ENCODE data around the gene DNASE1L1.

DNASE1L1 gene

DNA sequence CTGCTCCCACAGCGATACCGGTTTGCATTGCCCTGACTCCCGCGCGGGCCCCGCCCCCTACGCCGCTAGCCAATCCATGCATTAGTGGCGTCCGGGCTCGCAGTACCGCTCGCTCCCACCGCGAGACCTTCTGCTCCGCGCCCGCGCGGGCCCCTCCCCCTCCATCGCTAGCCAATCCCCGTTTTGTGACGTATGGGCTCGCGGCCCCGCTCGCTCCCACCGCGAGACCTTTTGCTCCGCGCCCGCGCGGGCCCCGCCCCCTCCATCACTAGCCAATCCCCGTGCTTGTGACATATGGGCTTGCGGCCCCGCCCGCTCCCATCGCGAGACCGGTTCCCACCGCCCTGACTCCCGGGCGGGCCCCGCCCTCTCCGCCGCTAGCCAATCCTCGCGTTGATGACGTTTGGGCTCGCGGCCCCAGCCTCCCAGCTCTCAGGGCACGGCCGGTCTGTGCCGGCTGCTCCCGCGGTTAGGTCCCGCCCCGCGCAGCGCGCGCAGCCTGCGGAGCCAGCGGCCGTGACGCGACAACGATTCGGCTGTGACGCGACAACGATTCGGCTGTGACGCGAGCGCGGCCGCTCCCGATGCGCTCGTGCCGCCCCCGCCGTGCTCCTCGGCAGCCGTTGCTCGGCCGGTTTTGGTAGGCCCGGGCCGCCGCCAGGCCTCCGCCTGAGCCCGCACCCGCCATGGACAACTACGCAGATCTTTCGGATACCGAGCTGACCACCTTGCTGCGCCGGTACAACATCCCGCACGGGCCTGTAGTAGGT lies 30.1 kb downstream of the DNASE1L1 start, which contains the start of gene EMD:
Gene EMD (plus strand): TSS at position 497 of the 770 bp plus-strand sequence. CDS start 190 bp downstream, at position 687.
- TF ChIP-seq EZH2phosphoT487 (IDR thresholded peaks at IDR 0.05; ENCODE audit: low read length) (no peak), EZH2 (optimal IDR thresholded peaks at IDR 0.05; ENCODE audit: low read depth, low read length) (no peak), CTCF (IDR thresholded peaks at IDR 0.05; ENCODE audit: low read length) (no peak)
- Histone ChIP-seq H3K27ac (ENCODE audit: low read length) (peak within 1 kb of the TSS; percentile 92), H2AFZ (ENCODE audit: low read length) (no peak within 1 kb of the TSS; the same call in 1 of the 2 replicates), H3F3A (ENCODE audit: insufficient read depth, low read length) (peaks cover 4% of the 10 kb centered on the region; the same call in 1 of the 2 replicates), H3K79me2 (ENCODE audit: low read length) (peaks cover 19% of the 10 kb centered on the region), H3K36me3 (replicated peaks; ENCODE audit: insufficient read depth, low read length) (no peaks in the 10 kb centered on the region), H3K27me3 (replicated peaks; ENCODE audit: insufficient read depth, low read length) (no peaks in the 10 kb centered on the region), H3K4me3 (ENCODE audit: low read length) (peak within 1 kb of the TSS; percentile 80), H4K20me1 (ENCODE audit: insufficient read depth, low read length) (no peaks in the 10 kb centered on the region), H3K4me2 (ENCODE audit: low read depth, low read length) (peak within 1 kb of the TSS; percentile 82), H3K9me3 (replicated peaks; ENCODE audit: insufficient read depth, low read length) (no peaks in the 10 kb centered on the region), H3K9me2 (replicated peaks; ENCODE audit: insufficient read depth, low read length) (no peaks in the 10 kb centered on the region), H3K9ac (ENCODE audit: low read length) (peak within 1 kb of the TSS; percentile 99), H3K4me1 (ENCODE audit: low read length) (peaks cover 2% of the 10 kb centered on the region; the same call in 1 of the 2 replicates)
- peak; percentile 97 for DNase-seq

DNA sequence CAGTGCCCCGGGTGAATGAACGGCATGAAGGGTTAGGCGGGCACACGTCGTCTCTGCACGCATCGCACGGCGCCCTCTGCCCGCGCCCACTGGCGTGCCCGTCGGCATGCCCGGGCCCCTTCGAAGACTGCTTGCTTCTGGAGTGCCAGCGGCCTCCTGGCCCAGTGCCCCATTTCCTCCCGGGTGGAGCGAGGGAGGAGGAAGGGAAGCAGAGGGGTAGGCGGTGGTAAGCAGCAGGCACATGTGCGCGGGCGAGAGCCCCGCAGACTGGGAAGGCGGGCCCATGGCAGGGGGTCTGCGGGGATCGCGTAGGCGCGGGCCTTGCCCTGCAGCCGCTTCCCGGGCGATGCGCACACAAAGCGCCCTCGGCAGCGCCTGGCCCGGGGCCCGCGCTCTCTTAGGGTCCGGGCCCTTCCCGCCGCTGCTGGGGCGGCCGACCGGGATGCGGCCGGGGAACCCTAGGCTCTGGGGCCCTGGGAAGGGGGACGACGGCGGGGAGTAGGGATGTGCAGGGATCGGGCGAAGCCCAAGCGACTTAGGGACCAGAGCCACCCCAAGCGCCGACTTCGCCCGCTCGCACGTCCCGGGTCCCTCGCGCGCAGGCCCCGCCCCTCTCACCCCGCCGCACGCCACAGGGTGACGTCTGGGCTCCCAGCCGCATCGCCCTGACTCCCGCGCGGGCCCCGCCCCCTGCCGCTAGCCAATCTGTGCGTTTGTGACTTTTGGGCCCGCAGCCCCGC lies 30.8 kb downstream of the DNASE1L1 start:
- Histone ChIP-seq H3K4me2 (ENCODE audit: low read depth, low read length) (peak overlapping the region; percentile 82), H2AFZ (ENCODE audit: low read length) (no peak overlapping the region; the same call in 1 of the 2 replicates), H3K4me3 (ENCODE audit: low read length) (peak overlapping the region; percentile 60), H3K27ac (ENCODE audit: low read length) (peak overlapping the region; percentile 92), H3K36me3 (replicated peaks; ENCODE audit: insufficient read depth, low read length) (no peaks in the 10 kb centered on the region), H3K9me2 (replicated peaks; ENCODE audit: insufficient read depth, low read length) (no peaks in the 10 kb centered on the region), H3K9ac (ENCODE audit: low read length) (peak overlapping the region; percentile 89), H3K9me3 (replicated peaks; ENCODE audit: insufficient read depth, low read length) (no peaks in the 10 kb centered on the region), H3K27me3 (replicated peaks; ENCODE audit: insufficient read depth, low read length) (no peaks in the 10 kb centered on the region), H3F3A (ENCODE audit: insufficient read depth, low read length) (peaks cover 4% of the 10 kb centered on the region; the same call in 1 of the 2 replicates), H4K20me1 (ENCODE audit: insufficient read depth, low read length) (no peaks in the 10 kb centered on the region), H3K4me1 (ENCODE audit: low read length) (peaks cover 6% of the 10 kb centered on the region; the same call in 1 of the 2 replicates), H3K79me2 (ENCODE audit: low read length) (peaks cover 19% of the 10 kb centered on the region)
- TF ChIP-seq CTCF (IDR thresholded peaks at IDR 0.05; ENCODE audit: low read length) = no peak
- TF ChIP-seq EZH2 (optimal IDR thresholded peaks at IDR 0.05; ENCODE audit: low read depth, low read length) = no peak
- TF ChIP-seq EZH2phosphoT487 (IDR thresholded peaks at IDR 0.05; ENCODE audit: low read length) = no peak
- no peak for DNase-seq

DNA sequence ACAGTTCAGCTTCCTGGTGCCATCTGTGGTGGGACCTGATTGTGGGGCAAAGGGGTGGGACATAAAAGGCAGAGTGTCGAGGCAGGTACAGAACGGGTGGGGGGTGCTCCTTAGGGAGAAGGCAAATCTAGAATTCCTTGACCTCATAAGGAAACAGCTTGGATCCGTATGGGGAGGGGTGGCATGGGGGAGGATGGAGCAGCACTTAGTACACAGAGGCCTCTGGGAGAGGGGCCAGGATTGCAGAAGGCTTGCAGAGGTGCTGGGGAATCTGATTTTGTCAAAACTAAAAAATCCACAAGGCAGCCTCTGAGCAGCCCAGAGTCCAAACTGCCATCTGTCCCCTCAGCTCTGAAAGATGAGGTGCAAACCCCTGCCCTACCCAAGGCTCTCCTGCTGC lies 32.3 kb downstream of the DNASE1L1 start:
- Histone ChIP-seq H3K4me3 (ENCODE audit: low read length) (no peak overlapping the region), H3K9me3 (replicated peaks; ENCODE audit: insufficient read depth, low read length) (no peaks in the 10 kb centered on the region), H3K27me3 (replicated peaks; ENCODE audit: insufficient read depth, low read length) (no peaks in the 10 kb centered on the region), H3K4me2 (ENCODE audit: low read depth, low read length) (no peak overlapping the region), H3F3A (ENCODE audit: insufficient read depth, low read length) (peaks cover 4% of the 10 kb centered on the region; the same call in 1 of the 2 replicates), H3K36me3 (replicated peaks; ENCODE audit: insufficient read depth, low read length) (no peaks in the 10 kb centered on the region), H2AFZ (ENCODE audit: low read length) (no peak overlapping the region), H3K9ac (ENCODE audit: low read length) (no peak overlapping the region), H3K4me1 (ENCODE audit: low read length) (peaks cover 8% of the 10 kb centered on the region; the same call in 1 of the 2 replicates), H3K79me2 (ENCODE audit: low read length) (peaks cover 19% of the 10 kb centered on the region), H4K20me1 (ENCODE audit: insufficient read depth, low read length) (no peaks in the 10 kb centered on the region), H3K9me2 (replicated peaks; ENCODE audit: insufficient read depth, low read length) (no peaks in the 10 kb centered on the region), H3K27ac (ENCODE audit: low read length) (no peak overlapping the region)
- no peak for DNase-seq
- no peak for TF ChIP-seq CTCF (IDR thresholded peaks at IDR 0.05; ENCODE audit: low read length)
- TF ChIP-seq EZH2phosphoT487 (IDR thresholded peaks at IDR 0.05; ENCODE audit: low read length) = no peak
- no peak for TF ChIP-seq EZH2 (optimal IDR thresholded peaks at IDR 0.05; ENCODE audit: low read depth, low read length)

Measured in MM.1S (cell line).